ENCODE results near the gene CCDC86.

The CCDC86 gene

GRCh38 chr11:60854140-60854846 lies 12.4 kb downstream of the CCDC86 start:
- DNase-seq: no peak

- DNase-seq: no peak
Measured at GRCh38 chr11:60854847-60855725, 13.2 kb downstream of the CCDC86 start.

GRCh38 chr11:60855726-60856633 lies 14.1 kb downstream of the CCDC86 start, which contains the start of gene PTGDR2:
TSS of gene PTGDR2 (minus strand) at chr11:60855950. CDS start at chr11:60853722, 2,228 bp downstream.
- no peak for DNase-seq

GRCh38 chr11:60857378-60858232 lies 15.7 kb downstream of the CCDC86 start:
- DNase-seq: peak; percentile 51 to 65 (median 53)

GRCh38 chr11:60858236-60858635 lies 16.3 kb downstream of the CCDC86 start:
- DNase-seq: no peak

- DNase-seq: no peak
Measured at GRCh38 chr11:60858731-60859464, 17.0 kb downstream of the CCDC86 start.

GRCh38 chr11:60859616-60860250 lies 17.8 kb downstream of the CCDC86 start:
- DNase-seq: no peak

GRCh38 chr11:60860943-60861342 lies 19.0 kb downstream of the CCDC86 start:
- no peak for DNase-seq

GRCh38 chr11:60862171-60862570 lies 20.3 kb downstream of the CCDC86 start:
- DNase-seq: no peak

GRCh38 chr11:60863550-60864521 lies 21.9 kb downstream of the CCDC86 start:
- DNase-seq: no peak

- DNase-seq: no peak
Measured at GRCh38 chr11:60864856-60865513, 23.1 kb downstream of the CCDC86 start.

GRCh38 chr11:60866911-60867870 lies 25.3 kb downstream of the CCDC86 start, which contains the start of gene ZP1:
TSS of gene ZP1 (plus strand) at chr11:60867542. CDS start at chr11:60867562, 20 bp downstream.
- DNase-seq: no peak

- DNase-seq: no peak
Measured at GRCh38 chr11:60867871-60868681, 26.2 kb downstream of the CCDC86 start.

- DNase-seq: no peak
Measured at GRCh38 chr11:60868682-60869450, 27.0 kb downstream of the CCDC86 start.

GRCh38 chr11:60869451-60869825 lies 27.5 kb downstream of the CCDC86 start:
- no peak for DNase-seq

GRCh38 chr11:60870276-60870675 lies 28.4 kb downstream of the CCDC86 start:
- no peak for DNase-seq
